ENCODE results near the gene PKM.
"Not testable (repeated sequence)": the region's sequence is repeated elsewhere in the genome, so short reads cannot be mapped to it uniquely, and the experiment has no call there.

The PKM gene

GRCh38 chr15:72231066-72231832 lies at the start of gene PKM:
Gene PKM, minus strand, starts transcription at chr15:72231190. Its CDS starts 12,093 bp downstream, at chr15:72219097.
- DNase-seq (ENCODE audit: low read depth) = peak; percentile 94

GRCh38 chr15:72280751-72281150 lies 49.8 kb upstream of the PKM start:
- DNase-seq (ENCODE audit: low read depth) = no peak

GRCh38 chr15:72278737-72279136 lies 47.7 kb upstream of the PKM start:
- no peak for DNase-seq (ENCODE audit: low read depth)

- DNase-seq (ENCODE audit: low read depth) = no peak
Measured at GRCh38 chr15:72276326-72276700, 45.3 kb upstream of the PKM start.

- not testable (repeated sequence) for DNase-seq (ENCODE audit: low read depth)
Measured at GRCh38 chr15:72275635-72276325, 44.8 kb upstream of the PKM start.

GRCh38 chr15:72272997-72273352 lies 42.0 kb upstream of the PKM start:
- DNase-seq (ENCODE audit: low read depth) = no peak

GRCh38 chr15:72272213-72272996 lies 41.4 kb upstream of the PKM start, which contains the start of gene PARP6:
Gene PARP6, minus strand, starts transcription at chr15:72272554. Its CDS starts 5,077 bp downstream, at chr15:72267477.
- DNase-seq (ENCODE audit: low read depth) = peak; percentile 99

GRCh38 chr15:72271895-72272212 lies 40.9 kb upstream of the PKM start:
- no peak for DNase-seq (ENCODE audit: low read depth)

- DNase-seq (ENCODE audit: low read depth) = no peak
Measured at GRCh38 chr15:72271221-72271620, 40.2 kb upstream of the PKM start.

GRCh38 chr15:72269739-72270138 lies 38.7 kb upstream of the PKM start:
- DNase-seq (ENCODE audit: low read depth) = no peak

- no peak for DNase-seq (ENCODE audit: low read depth)
Measured at GRCh38 chr15:72265031-72265430, 34.0 kb upstream of the PKM start.

GRCh38 chr15:72252663-72253299 lies 21.8 kb upstream of the PKM start:
- DNase-seq (ENCODE audit: low read depth) = no peak

GRCh38 chr15:72249142-72249810 lies 18.3 kb upstream of the PKM start:
- DNase-seq (ENCODE audit: low read depth) = no peak

- DNase-seq (ENCODE audit: low read depth) = no peak
Measured at GRCh38 chr15:72248514-72248913, 17.5 kb upstream of the PKM start.

GRCh38 chr15:72242775-72243370 lies 11.9 kb upstream of the PKM start:
- DNase-seq (ENCODE audit: low read depth) = no peak

GRCh38 chr15:72239652-72240051 lies 8.7 kb upstream of the PKM start:
- DNase-seq (ENCODE audit: low read depth) = no peak

GRCh38 chr15:72238586-72238985 lies 7.6 kb upstream of the PKM start:
- no peak for DNase-seq (ENCODE audit: low read depth)

- DNase-seq (ENCODE audit: low read depth) = no peak
Measured at GRCh38 chr15:72237853-72238224, 6.8 kb upstream of the PKM start.

- peak; percentile 67 for DNase-seq (ENCODE audit: low read depth)
Measured at GRCh38 chr15:72237029-72237852, 6.3 kb upstream of the PKM start.

GRCh38 chr15:72236381-72237003 lies 5.5 kb upstream of the PKM start:
- no peak for DNase-seq (ENCODE audit: low read depth)
